Neural progenitor cell (in vitro differentiated cells): Measurements from ENCODE around the gene HRC. TPM values are rescaled to one million over a fixed set of nuclear protein-coding genes. Genes with fewer than 3 reads are reported as not detected.
A peak's percentile ranks its signal among the peaks of the same experiment; 100 is the strongest.
"Not testable (repeated sequence)": the region's sequence is repeated elsewhere in the genome, so short reads cannot be mapped to it uniquely, and the experiment has no call there.

Experiments used
- DNase-seq: peaks from one replicate; pipeline ENCODE4 v3.0.0-alpha.2; 2016; ENCODE audit warnings: low spot score
- H2AFZ ChIP-seq: fragments of 200-600 bp; sonication (generic); replicated peaks from 2 replicates; pipeline ENCODE4 v1.6.1; 2016; ENCODE audit warnings: antibody characterized with exemption
- H3F3A ChIP-seq: fragments of 200-600 bp; sonication (generic); 2 replicates; pipeline ENCODE4 v1.6.1; 2016; ENCODE audit warnings: antibody characterized with exemption, low read depth
- H3K27ac ChIP-seq: fragments of 200-600 bp; sonication (generic); 2 replicates; pipeline ENCODE4 v1.5.1; 2016; ENCODE audit warnings: mild to moderate bottlenecking
- H3K27me3 ChIP-seq: fragments of 200-600 bp; sonication (generic); 2 replicates; pipeline ENCODE4 v1.6.1; 2016; ENCODE audit warnings: mild to moderate bottlenecking, moderate library complexity
- H3K36me3 ChIP-seq: fragments of 200-600 bp; sonication (generic); 2 replicates; pipeline ENCODE4 v1.5.1; 2016
- H3K4me1 ChIP-seq: fragments of 200-600 bp; sonication (generic); 2 replicates; pipeline ENCODE4 v1.6.1; 2016; ENCODE audit warnings: mixed run types
- H3K4me2 ChIP-seq: fragments of 200-600 bp; sonication (generic); 2 replicates; pipeline ENCODE4 v1.6.1; 2016
- H3K4me3 ChIP-seq: fragments of 200-600 bp; sonication (generic); 2 replicates; pipeline ENCODE4 v1.5.1; 2016
- H3K79me2 ChIP-seq: fragments of 200-600 bp; sonication (generic); 2 replicates; pipeline ENCODE4 v1.6.1; 2016; ENCODE audit warnings: low read depth
- H3K9ac ChIP-seq: fragments of 200-600 bp; sonication (generic); 2 replicates; pipeline ENCODE4 v1.6.1; 2016
- H3K9me3 ChIP-seq: fragments of 200-600 bp; sonication (generic); 2 replicates; pipeline ENCODE4 v1.5.1; 2016; ENCODE audit warnings: low read depth
- H4K20me1 ChIP-seq: fragments of 200-600 bp; sonication (generic); 2 replicates; pipeline ENCODE4 v1.6.1; 2016; ENCODE audit warnings: low read depth
- H3K27ac Mint-ChIP-seq: 3 replicates; pipeline ENCODE4 v1.8.0; 2021; ENCODE audit warnings: mixed read lengths
- H3K27me3 Mint-ChIP-seq: 2 replicates; pipeline ENCODE4 v1.8.0; 2022; ENCODE audit warnings: low read depth, mild to moderate bottlenecking, inconsistent platforms, moderate library complexity, mixed read lengths; ENCODE audit not compliant: insufficient read depth
- H3K36me3 Mint-ChIP-seq: 3 replicates; pipeline ENCODE4 v1.8.0; 2021; ENCODE audit warnings: mixed read lengths
- H3K4me1 Mint-ChIP-seq: 3 replicates; pipeline ENCODE4 v1.8.0; 2021; ENCODE audit warnings: mixed read lengths
- H3K4me3 Mint-ChIP-seq: 3 replicates; pipeline ENCODE4 v1.8.0; 2021; ENCODE audit warnings: mild to moderate bottlenecking, moderate library complexity, mixed read lengths
- H3K9me3 Mint-ChIP-seq: 3 replicates; pipeline ENCODE4 v1.8.0; 2020; ENCODE audit warnings: mixed read lengths
- EZH2 ChIP-seq: fragments of 200-600 bp; sonication (generic); IDR thresholded peaks from 2 replicates; pipeline ENCODE4 v1.6.1; 2017; ENCODE audit warnings: antibody characterized with exemption, mild to moderate bottlenecking, moderate library complexity
- EZH2phosphoT487 ChIP-seq: fragments of 200-600 bp; sonication (generic); IDR thresholded peaks from 2 replicates; pipeline ENCODE4 v1.6.1; 2017; ENCODE audit warnings: antibody characterized with exemption
- total RNA-seq: library from RNA; depleted of rRNA; stranded (reverse); fragments of >200 nt; gene quantifications from 2 replicates; pipeline ENCODE4 v1.2.3, GENCODE V29; 2015; ENCODE audit warnings: low replicate concordance
- TF ChIP-seq, protein P1 (sequence below): fragments of 200-600 bp; sonication (generic); IDR thresholded peaks from 2 replicates; pipeline ENCODE4 v1.5.1; 2017; ENCODE audit warnings: antibody characterized with exemption, mild to moderate bottlenecking

The HRC gene
- total RNA-seq, 1 donor from 2014 or later: not detected

DNA sequence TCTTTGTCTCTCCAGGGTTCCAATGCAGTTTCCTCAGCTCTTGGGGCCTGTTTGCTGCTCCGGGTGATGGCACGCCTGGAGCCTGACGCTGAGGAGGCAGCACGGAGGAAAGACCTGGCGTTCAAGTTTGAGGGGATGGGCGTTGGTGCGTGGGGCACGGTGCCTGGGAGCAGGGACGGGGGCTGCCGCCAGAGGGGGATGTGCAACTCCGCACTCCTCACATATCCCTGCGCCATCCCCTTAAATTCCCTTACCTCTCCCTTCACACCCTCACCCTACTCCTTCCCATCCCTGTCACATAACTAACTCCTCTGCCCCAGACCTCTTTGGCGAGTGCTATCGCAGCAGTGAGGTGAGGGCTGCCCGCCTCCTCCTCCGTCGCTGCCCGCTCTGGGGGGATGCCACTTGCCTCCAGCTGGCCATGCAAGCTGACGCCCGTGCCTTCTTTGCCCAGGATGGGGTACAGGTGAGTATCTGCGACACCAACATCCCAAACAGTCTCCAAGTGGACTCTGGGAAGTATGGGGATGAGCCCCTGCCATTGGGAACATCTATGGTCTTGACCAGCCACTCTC lies 33.5 kb upstream of the HRC start:
- H3K4me2 ChIP-seq: no peak overlapping the region
- H3F3A ChIP-seq: no peaks in the 10 kb centered on the region
- peak overlapping the region; percentile 41 for H3K4me3 Mint-ChIP-seq
- no peak for DNase-seq
- TF ChIP-seq, protein P1, sequence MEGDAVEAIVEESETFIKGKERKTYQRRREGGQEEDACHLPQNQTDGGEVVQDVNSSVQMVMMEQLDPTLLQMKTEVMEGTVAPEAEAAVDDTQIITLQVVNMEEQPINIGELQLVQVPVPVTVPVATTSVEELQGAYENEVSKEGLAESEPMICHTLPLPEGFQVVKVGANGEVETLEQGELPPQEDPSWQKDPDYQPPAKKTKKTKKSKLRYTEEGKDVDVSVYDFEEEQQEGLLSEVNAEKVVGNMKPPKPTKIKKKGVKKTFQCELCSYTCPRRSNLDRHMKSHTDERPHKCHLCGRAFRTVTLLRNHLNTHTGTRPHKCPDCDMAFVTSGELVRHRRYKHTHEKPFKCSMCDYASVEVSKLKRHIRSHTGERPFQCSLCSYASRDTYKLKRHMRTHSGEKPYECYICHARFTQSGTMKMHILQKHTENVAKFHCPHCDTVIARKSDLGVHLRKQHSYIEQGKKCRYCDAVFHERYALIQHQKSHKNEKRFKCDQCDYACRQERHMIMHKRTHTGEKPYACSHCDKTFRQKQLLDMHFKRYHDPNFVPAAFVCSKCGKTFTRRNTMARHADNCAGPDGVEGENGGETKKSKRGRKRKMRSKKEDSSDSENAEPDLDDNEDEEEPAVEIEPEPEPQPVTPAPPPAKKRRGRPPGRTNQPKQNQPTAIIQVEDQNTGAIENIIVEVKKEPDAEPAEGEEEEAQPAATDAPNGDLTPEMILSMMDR: no peak
- TF ChIP-seq EZH2 (no peak), EZH2phosphoT487 (no peak)
- H3K27ac Mint-ChIP-seq: no peak overlapping the region
- no peaks in the 10 kb centered on the region for H4K20me1 ChIP-seq
- H3K36me3 Mint-ChIP-seq: peaks cover 22% of the 10 kb centered on the region
- H3K9me3 Mint-ChIP-seq: peaks cover 4% of the 10 kb centered on the region
- no peaks in the 10 kb centered on the region for H3K9me3 ChIP-seq
- no peaks in the 10 kb centered on the region for H3K27me3 ChIP-seq
- H3K9ac ChIP-seq: no peak overlapping the region
- no peaks in the 10 kb centered on the region for H3K4me1 ChIP-seq
- no peaks in the 10 kb centered on the region for H3K4me1 Mint-ChIP-seq
- H3K36me3 ChIP-seq: no peaks in the 10 kb centered on the region
- H3K27me3 Mint-ChIP-seq: peaks cover 2% of the 10 kb centered on the region
- no peak overlapping the region for H3K27ac ChIP-seq
- H2AFZ ChIP-seq: no peak overlapping the region
- H3K79me2 ChIP-seq: no peaks in the 10 kb centered on the region
- no peak overlapping the region for H3K4me3 ChIP-seq

- DNase-seq: no peak
- H3K27me3 Mint-ChIP-seq: peaks cover 6% of the 10 kb centered on the region
- H2AFZ ChIP-seq: no peak overlapping the region
- H3K4me3 ChIP-seq: no peak overlapping the region
- H3K36me3 ChIP-seq: no peaks in the 10 kb centered on the region
- H3K36me3 Mint-ChIP-seq: peaks cover 36% of the 10 kb centered on the region
- no peaks in the 10 kb centered on the region for H3K4me1 ChIP-seq
- H3K4me3 Mint-ChIP-seq: no peak overlapping the region
- no peaks in the 10 kb centered on the region for H3K27me3 ChIP-seq
- H3K9me3 Mint-ChIP-seq: peaks cover 13% of the 10 kb centered on the region
- no peak overlapping the region for H3K27ac ChIP-seq
- no peaks in the 10 kb centered on the region for H3K9me3 ChIP-seq
- H4K20me1 ChIP-seq: no peaks in the 10 kb centered on the region
- H3K4me2 ChIP-seq: no peak overlapping the region
- no peak overlapping the region for H3K27ac Mint-ChIP-seq
- no peaks in the 10 kb centered on the region for H3K79me2 ChIP-seq
- TF ChIP-seq EZH2 (no peak), EZH2phosphoT487 (no peak)
- TF ChIP-seq, protein P1: no peak
- H3F3A ChIP-seq: no peaks in the 10 kb centered on the region
- H3K4me1 Mint-ChIP-seq: no peaks in the 10 kb centered on the region
- H3K9ac ChIP-seq: no peak overlapping the region
Observed at GRCh38 chr19:49186108-49186507, 30.9 kb upstream of the HRC start.

- H3K4me3 ChIP-seq: no peak overlapping the region
- H3K4me1 ChIP-seq: no peaks in the 10 kb centered on the region
- no peaks in the 10 kb centered on the region for H3K9me3 ChIP-seq
- H3K36me3 ChIP-seq: no peaks in the 10 kb centered on the region
- peaks cover 13% of the 10 kb centered on the region for H3K9me3 Mint-ChIP-seq
- no peaks in the 10 kb centered on the region for H3K27me3 ChIP-seq
- no peak overlapping the region for H3K4me3 Mint-ChIP-seq
- no peaks in the 10 kb centered on the region for H4K20me1 ChIP-seq
- no peak overlapping the region for H3K9ac ChIP-seq
- H3K27ac Mint-ChIP-seq: no peak overlapping the region
- no peak overlapping the region for H3K4me2 ChIP-seq
- no peaks in the 10 kb centered on the region for H3F3A ChIP-seq
- peaks cover 4% of the 10 kb centered on the region for H3K27me3 Mint-ChIP-seq
- no peak for DNase-seq
- H3K36me3 Mint-ChIP-seq: peaks cover 19% of the 10 kb centered on the region
- H3K27ac ChIP-seq: no peak overlapping the region
- no peak overlapping the region for H2AFZ ChIP-seq
- TF ChIP-seq, protein P1: no peak
- no peaks in the 10 kb centered on the region for H3K79me2 ChIP-seq
- no peaks in the 10 kb centered on the region for H3K4me1 Mint-ChIP-seq
Observed at GRCh38 chr19:49182848-49183375, 27.7 kb upstream of the HRC start.

DNA sequence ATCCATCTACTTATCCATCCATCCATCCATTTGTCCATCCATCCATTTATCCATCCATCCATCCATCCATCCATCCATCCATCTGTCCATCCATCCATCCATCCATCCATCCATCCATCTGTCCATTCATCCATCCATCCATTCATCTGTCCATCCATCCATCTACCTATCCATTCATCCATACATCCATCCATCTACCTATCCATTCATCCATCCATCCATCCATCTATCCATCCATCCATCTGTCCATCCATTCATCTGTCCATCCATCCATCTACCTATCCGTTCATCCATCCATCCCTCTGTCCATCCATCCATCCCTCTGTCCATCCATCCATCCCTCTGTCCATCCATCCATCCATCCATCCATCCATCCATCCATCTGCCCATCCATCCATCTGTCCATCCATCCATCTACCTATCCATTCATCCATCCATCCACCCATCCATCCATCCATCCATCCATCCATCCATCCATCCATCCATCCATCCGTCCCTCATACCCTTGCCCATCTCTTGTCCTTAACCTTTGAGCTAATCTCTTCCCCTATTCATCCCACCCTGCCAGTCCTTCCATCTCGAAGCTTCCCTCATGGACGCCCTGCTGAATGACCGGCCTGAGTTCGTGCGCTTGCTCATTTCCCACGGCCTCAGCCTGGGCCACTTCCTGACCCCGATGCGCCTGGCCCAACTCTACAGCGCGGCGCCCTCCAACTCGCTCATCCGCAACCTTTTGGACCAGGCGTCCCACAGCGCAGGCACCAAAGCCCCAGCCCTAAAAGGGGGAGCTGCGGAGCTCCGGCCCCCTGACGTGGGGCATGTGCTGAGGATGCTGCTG lies 27.0 kb upstream of the HRC start:
- not testable (repeated sequence) for H3K79me2 ChIP-seq, H3K4me3 Mint-ChIP-seq, H3K36me3 ChIP-seq, H3K4me1 ChIP-seq, H3K27me3 Mint-ChIP-seq, H3K4me3 ChIP-seq, H2AFZ ChIP-seq, H3K4me1 Mint-ChIP-seq, H3K4me2 ChIP-seq, H3K27ac ChIP-seq, H3K9ac ChIP-seq, H3K27me3 ChIP-seq, H3K9me3 ChIP-seq, H3F3A ChIP-seq, H4K20me1 ChIP-seq, DNase-seq, H3K27ac Mint-ChIP-seq
- Mint-ChIP-seq H3K9me3 (peaks cover 13% of the 10 kb centered on the region), H3K36me3 (peaks cover 19% of the 10 kb centered on the region)
